CD4-positive, alpha-beta T cell (primary cell): ENCODE data around the gene STARD13. TPM values are rescaled to one million over a fixed set of nuclear protein-coding genes. Genes with fewer than 3 reads are reported as not detected.

Source experiments
- ATAC-seq: fragments of 200-7000 bp; cut with Tn5 transposase; one replicate; pipeline ENCODE4 v1.10.0; 2022; ENCODE audit warnings: mild to moderate bottlenecking; ENCODE audit not compliant: poor library complexity
- CTCF ChIA-PET: fragments of 350-600 bp; sonication (Branson Sonifier 250); formaldehyde crosslinking; loops from one replicate; lab custom pipeline; 2021; ENCODE audit warnings: antibody characterized with exemption, inconsistent platforms; lab: Charles Lee
- POLR2A ChIA-PET: fragments of 350-600 bp; sonication (Branson Sonifier 250); formaldehyde crosslinking; loops from one replicate; lab custom pipeline; 2021; ENCODE audit warnings: antibody characterized with exemption, inconsistent platforms; lab: Charles Lee
- DNase-seq, 14 experiments: peaks; one replicate each; pipeline ENCODE4 v3.0.0-alpha.2; 2013 to 2020; ENCODE audit warnings: mixed read lengths in 2 of 14
- H3K27ac ChIP-seq, 2 donors: one replicate each; pipeline versions ENCODE4 v1.5.1 to v1.7.0; 2013; ENCODE audit warnings: low read length in 2 of 2, low read depth in 1 of 2, mild to moderate bottlenecking in 1 of 2
- H3K27me3 ChIP-seq, 2 experiments: 1 replicate in 1 of 2; 2 replicates in 1 of 2; pipeline versions ENCODE4 v1.6.1 to v1.7.0; 2013; ENCODE audit warnings: low read length in 2 of 2, control low read depth in 1 of 2, mild to moderate bottlenecking in 1 of 2, moderate library complexity in 1 of 2; ENCODE audit not compliant: insufficient read depth in 2 of 2, control insufficient read depth in 1 of 2
- H3K36me3 ChIP-seq: one replicate; pipeline ENCODE4 v1.6.1; 2013; ENCODE audit warnings: low read length, control low read depth; ENCODE audit not compliant: insufficient read depth
- H3K4me1 ChIP-seq: one replicate; pipeline ENCODE4 v1.6.1; 2013; ENCODE audit warnings: low read length, control low read depth; ENCODE audit not compliant: insufficient read depth
- H3K4me3 ChIP-seq: one replicate; pipeline ENCODE4 v1.5.1; 2013; ENCODE audit warnings: mild to moderate bottlenecking, low read length, moderate library complexity
- H3K9me3 ChIP-seq, 2 experiments: 1 replicate in 1 of 2; 2 replicates in 1 of 2; pipeline versions ENCODE4 v1.6.1 to v1.7.0; 2013; ENCODE audit warnings: low read length in 2 of 2, mild to moderate bottlenecking in 2 of 2, control low read depth in 1 of 2, moderate library complexity in 1 of 2; ENCODE audit not compliant: control insufficient read depth in 1 of 2, insufficient read depth in 1 of 2
- H3K27ac Mint-ChIP-seq: one replicate; pipeline ENCODE4 v1.8.0; 2020; ENCODE audit warnings: mixed read lengths
- H3K27me3 Mint-ChIP-seq: one replicate; pipeline ENCODE4 v1.8.0; 2021; ENCODE audit warnings: mixed read lengths
- H3K36me3 Mint-ChIP-seq: one replicate; pipeline ENCODE4 v1.8.0; 2021; ENCODE audit warnings: low read depth, mixed read lengths
- H3K4me1 Mint-ChIP-seq: one replicate; pipeline ENCODE4 v1.8.0; 2021; ENCODE audit warnings: low read depth, mixed read lengths
- H3K4me3 Mint-ChIP-seq: one replicate; pipeline ENCODE4 v1.8.0; 2020; ENCODE audit warnings: mild to moderate bottlenecking, mixed read lengths
- H3K9me3 Mint-ChIP-seq: one replicate; pipeline ENCODE4 v1.8.0; 2020; ENCODE audit warnings: mixed read lengths
- intact Hi-C, 2 experiments: fragments of 100-400 bp; cut with DNase I in 1 of 2; cut with micrococcal nuclease in 1 of 2; formaldehyde crosslinking; loops; one replicate each; pipeline versions ENCODE4 v1.15.1 to v1.9.0; 2023 to 2025; cut with DNase I, micrococcal nuclease
- total RNA-seq, 174 experiments: library from RNA in 2 of 174; stranded (reverse) in 2 of 174; gene quantifications; one replicate each; pipeline ENCODE4 v1.2.3 and lab custom pipeline; 2021 to 2026
- TF ChIP-seq, protein P1 (sequence below): fragments of 200-600 bp; IDR thresholded peaks from one replicate; pipeline ENCODE4 v1.8.0; 2022; ENCODE audit warnings: antibody characterized with exemption, mild to moderate bottlenecking

Gene STARD13
- total RNA-seq, 2 experiments from 2014 or later: not detected

DNA sequence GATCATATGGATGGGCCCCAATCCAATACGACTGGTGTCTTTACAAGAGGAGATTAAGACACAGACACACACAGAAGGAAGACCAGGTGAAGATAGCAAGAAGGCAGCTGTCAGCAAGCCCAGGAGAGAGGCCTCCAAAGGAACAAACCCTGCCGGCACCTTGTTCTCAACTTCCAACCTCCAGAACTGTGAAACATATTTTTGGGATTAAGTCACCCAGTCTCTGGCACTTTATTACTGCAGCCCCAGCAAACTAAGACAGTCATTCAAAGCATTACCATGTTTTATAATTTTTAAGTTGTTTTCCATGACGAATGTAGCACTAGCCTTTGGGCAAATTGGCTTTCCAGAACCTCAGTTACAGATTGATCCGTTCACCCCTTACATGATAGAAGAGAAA lies 11.3 kb downstream of the STARD13 start:
- Histone ChIP-seq H3K9me3 (no peaks in the 10 kb centered on the region), H3K4me1 (no peaks in the 10 kb centered on the region), H3K36me3 (no peaks in the 10 kb centered on the region), H3K27me3 (no peaks in the 10 kb centered on the region), H3K4me3 (no peak overlapping the region), H3K27ac (no peak overlapping the region)
- H3K4me3 Mint-ChIP-seq: no peak overlapping the region
- H3K27ac Mint-ChIP-seq: no peak overlapping the region
- TF ChIP-seq, protein P1, sequence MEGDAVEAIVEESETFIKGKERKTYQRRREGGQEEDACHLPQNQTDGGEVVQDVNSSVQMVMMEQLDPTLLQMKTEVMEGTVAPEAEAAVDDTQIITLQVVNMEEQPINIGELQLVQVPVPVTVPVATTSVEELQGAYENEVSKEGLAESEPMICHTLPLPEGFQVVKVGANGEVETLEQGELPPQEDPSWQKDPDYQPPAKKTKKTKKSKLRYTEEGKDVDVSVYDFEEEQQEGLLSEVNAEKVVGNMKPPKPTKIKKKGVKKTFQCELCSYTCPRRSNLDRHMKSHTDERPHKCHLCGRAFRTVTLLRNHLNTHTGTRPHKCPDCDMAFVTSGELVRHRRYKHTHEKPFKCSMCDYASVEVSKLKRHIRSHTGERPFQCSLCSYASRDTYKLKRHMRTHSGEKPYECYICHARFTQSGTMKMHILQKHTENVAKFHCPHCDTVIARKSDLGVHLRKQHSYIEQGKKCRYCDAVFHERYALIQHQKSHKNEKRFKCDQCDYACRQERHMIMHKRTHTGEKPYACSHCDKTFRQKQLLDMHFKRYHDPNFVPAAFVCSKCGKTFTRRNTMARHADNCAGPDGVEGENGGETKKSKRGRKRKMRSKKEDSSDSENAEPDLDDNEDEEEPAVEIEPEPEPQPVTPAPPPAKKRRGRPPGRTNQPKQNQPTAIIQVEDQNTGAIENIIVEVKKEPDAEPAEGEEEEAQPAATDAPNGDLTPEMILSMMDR: no peak
- peaks cover 7% of the 10 kb centered on the region for H3K27me3 Mint-ChIP-seq
- H3K36me3 Mint-ChIP-seq: no peaks in the 10 kb centered on the region
- CTCF ChIA-PET: no interaction called here
- ATAC-seq (no peak), DNase-seq (no peak)
- intact Hi-C loops: no loop called here
- POLR2A ChIA-PET: no interaction called here
- H3K4me1 Mint-ChIP-seq: no peaks in the 10 kb centered on the region
- H3K9me3 Mint-ChIP-seq: no peaks in the 10 kb centered on the region

DNA sequence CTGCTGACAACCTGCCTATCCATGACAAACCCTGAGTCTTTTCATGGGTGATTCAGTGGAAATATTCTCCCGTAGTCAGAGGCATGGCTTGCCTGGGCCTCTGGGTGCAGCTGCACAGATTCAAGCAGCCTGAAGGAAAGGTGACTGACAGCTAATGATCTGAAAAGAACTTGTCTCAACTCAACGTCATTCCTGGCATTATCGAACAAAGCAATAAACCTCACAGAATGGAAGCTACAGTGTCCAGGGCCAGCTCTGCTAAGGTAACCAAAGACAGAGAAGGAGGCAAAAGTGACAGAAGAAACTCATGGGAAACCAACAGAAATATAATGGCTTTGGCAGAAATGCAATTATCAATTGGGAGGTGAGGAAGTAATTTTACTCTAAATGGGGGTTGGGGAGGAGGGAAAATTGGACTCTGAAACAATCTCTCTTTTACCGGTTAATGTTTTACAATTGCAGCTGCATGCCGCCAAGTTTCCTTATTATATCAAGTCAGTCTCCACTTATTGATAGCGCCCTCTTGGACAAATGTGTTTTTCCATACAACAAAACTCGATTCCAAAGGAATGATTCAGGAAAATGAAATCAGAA lies 12.9 kb downstream of the STARD13 start:
- H3K9me3 Mint-ChIP-seq: no peaks in the 10 kb centered on the region
- no peaks in the 10 kb centered on the region for H3K9me3 ChIP-seq
- DNase-seq (no peak), ATAC-seq (no peak)
- TF ChIP-seq, protein P1: no peak
- H3K27ac Mint-ChIP-seq: no peak overlapping the region
- no peaks in the 10 kb centered on the region for H3K36me3 ChIP-seq
- H3K4me1 Mint-ChIP-seq: no peaks in the 10 kb centered on the region
- no peak overlapping the region for H3K27ac ChIP-seq
- no peaks in the 10 kb centered on the region for H3K4me1 ChIP-seq
- CTCF ChIA-PET: no interaction called here
- intact Hi-C loops: no loop called here
- no peaks in the 10 kb centered on the region for H3K27me3 ChIP-seq
- no peak overlapping the region for H3K4me3 Mint-ChIP-seq
- H3K36me3 Mint-ChIP-seq: no peaks in the 10 kb centered on the region
- peaks cover 7% of the 10 kb centered on the region for H3K27me3 Mint-ChIP-seq
- POLR2A ChIA-PET: no interaction called here
- no peak overlapping the region for H3K4me3 ChIP-seq

DNA sequence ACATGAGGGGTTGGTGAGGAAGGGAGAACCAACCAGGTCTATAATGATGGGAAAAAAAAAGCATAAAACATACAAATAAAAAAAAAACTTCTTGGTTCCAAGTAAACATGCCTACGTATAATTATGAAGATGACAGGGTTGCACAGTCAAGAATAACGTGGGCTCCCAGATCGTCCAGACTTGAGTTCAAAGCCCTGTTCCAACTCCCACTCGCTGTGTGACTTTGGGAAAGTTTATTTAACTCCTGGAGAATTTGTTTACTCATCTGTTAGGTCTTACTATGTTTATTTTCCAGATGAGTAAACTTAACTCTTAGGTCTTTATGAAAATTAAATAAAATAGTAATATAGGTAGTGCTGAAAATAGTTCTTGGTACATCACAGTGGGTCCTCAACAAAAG lies 13.8 kb downstream of the STARD13 start:
- POLR2A ChIA-PET: no interaction called here
- DNase-seq (no peak), ATAC-seq (no peak)
- Mint-ChIP-seq H3K36me3 (no peaks in the 10 kb centered on the region), H3K4me3 (no peak overlapping the region), H3K9me3 (no peaks in the 10 kb centered on the region), H3K4me1 (no peaks in the 10 kb centered on the region), H3K27ac (no peak overlapping the region), H3K27me3 (peaks cover 7% of the 10 kb centered on the region)
- Histone ChIP-seq H3K9me3 (no peaks in the 10 kb centered on the region), H3K4me3 (no peak overlapping the region), H3K4me1 (no peaks in the 10 kb centered on the region), H3K27me3 (no peaks in the 10 kb centered on the region), H3K27ac (no peak overlapping the region), H3K36me3 (no peaks in the 10 kb centered on the region)
- TF ChIP-seq, protein P1: no peak
- intact Hi-C loops: no loop called here
- CTCF ChIA-PET: no interaction called here
